Loucy (cell line): ENCODE data around the gene MBNL2.

ENCODE experiments used
- H2AFZ ChIP-seq: fragments of 200-600 bp; sonication (generic); 2 replicates; pipeline ENCODE4 v1.6.0; 2016; ENCODE audit warnings: antibody characterized with exemption, mild to moderate bottlenecking, low read length, moderate library complexity
- H3F3A ChIP-seq: fragments of 200-600 bp; 2 replicates; pipeline ENCODE4 v1.6.0; 2016; ENCODE audit warnings: antibody characterized with exemption, low read depth, mild to moderate bottlenecking
- H3K27me3 ChIP-seq: fragments of 200-600 bp; sonication (generic); 2 replicates; pipeline ENCODE4 v1.6.1; 2014; ENCODE audit warnings: low read length, mild to moderate bottlenecking; ENCODE audit not compliant: insufficient read depth, poor library complexity, severe bottlenecking
- H3K36me3 ChIP-seq: fragments of 200-600 bp; sonication (generic); 2 replicates; pipeline ENCODE4 v1.6.1; 2016; ENCODE audit warnings: low read length; ENCODE audit not compliant: insufficient read depth
- H3K4me1 ChIP-seq: fragments of 200-600 bp; sonication (generic); 2 replicates; pipeline ENCODE4 v1.5.1; 2014; ENCODE audit warnings: low read length, mild to moderate bottlenecking; ENCODE audit not compliant: insufficient read depth, poor library complexity, severe bottlenecking
- H3K4me2 ChIP-seq: fragments of 200-600 bp; sonication (generic); 2 replicates; pipeline ENCODE4 v1.6.0; 2014; ENCODE audit warnings: antibody characterized with exemption, low read length, low read depth, mild to moderate bottlenecking; ENCODE audit not compliant: poor library complexity, severe bottlenecking
- H3K4me3 ChIP-seq: fragments of 200-600 bp; sonication (generic); 2 replicates; pipeline ENCODE4 v1.5.1; 2014; ENCODE audit warnings: low read length, mild to moderate bottlenecking, mixed read lengths; ENCODE audit not compliant: poor library complexity, severe bottlenecking
- H3K79me2 ChIP-seq: fragments of 200-600 bp; sonication (generic); 2 replicates; pipeline ENCODE4 v1.6.1; 2014; ENCODE audit warnings: low read length; ENCODE audit not compliant: insufficient read depth
- H3K9ac ChIP-seq: fragments of 200-600 bp; sonication (generic); 2 replicates; pipeline ENCODE4 v1.6.0; 2014; ENCODE audit warnings: mild to moderate bottlenecking, low read depth, low read length, moderate library complexity; ENCODE audit not compliant: poor library complexity, severe bottlenecking
- H3K9me2 ChIP-seq: fragments of 200-600 bp; sonication (generic); replicated peaks from 2 replicates; pipeline ENCODE4 v1.6.1; 2016; ENCODE audit warnings: low read depth, low read length, mixed read lengths
- H3K9me3 ChIP-seq: fragments of 200-600 bp; sonication (generic); 2 replicates; pipeline ENCODE4 v1.6.1; 2014; ENCODE audit warnings: mild to moderate bottlenecking, antibody characterized with exemption, low read length, low read depth; ENCODE audit not compliant: insufficient read depth
- H4K20me1 ChIP-seq: fragments of 200-600 bp; sonication (generic); 2 replicates; pipeline ENCODE4 v1.6.0; 2014; ENCODE audit warnings: antibody characterized with exemption, low read length, mild to moderate bottlenecking; ENCODE audit not compliant: insufficient read depth, poor library complexity, severe bottlenecking
- EZH2phosphoT487 ChIP-seq: fragments of 200-600 bp; IDR thresholded peaks from 2 replicates; pipeline ENCODE4 v1.6.1; 2018; ENCODE audit warnings: antibody characterized with exemption, mild to moderate bottlenecking, moderate library complexity, borderline replicate concordance
- TF ChIP-seq, protein P1 (sequence below): fragments of 200-600 bp; sonication (generic); conservative IDR thresholded peaks from 2 replicates; pipeline ENCODE4 v1.5.1; 2014; ENCODE audit warnings: mild to moderate bottlenecking, antibody characterized with exemption, low read length

Gene MBNL2

DNA sequence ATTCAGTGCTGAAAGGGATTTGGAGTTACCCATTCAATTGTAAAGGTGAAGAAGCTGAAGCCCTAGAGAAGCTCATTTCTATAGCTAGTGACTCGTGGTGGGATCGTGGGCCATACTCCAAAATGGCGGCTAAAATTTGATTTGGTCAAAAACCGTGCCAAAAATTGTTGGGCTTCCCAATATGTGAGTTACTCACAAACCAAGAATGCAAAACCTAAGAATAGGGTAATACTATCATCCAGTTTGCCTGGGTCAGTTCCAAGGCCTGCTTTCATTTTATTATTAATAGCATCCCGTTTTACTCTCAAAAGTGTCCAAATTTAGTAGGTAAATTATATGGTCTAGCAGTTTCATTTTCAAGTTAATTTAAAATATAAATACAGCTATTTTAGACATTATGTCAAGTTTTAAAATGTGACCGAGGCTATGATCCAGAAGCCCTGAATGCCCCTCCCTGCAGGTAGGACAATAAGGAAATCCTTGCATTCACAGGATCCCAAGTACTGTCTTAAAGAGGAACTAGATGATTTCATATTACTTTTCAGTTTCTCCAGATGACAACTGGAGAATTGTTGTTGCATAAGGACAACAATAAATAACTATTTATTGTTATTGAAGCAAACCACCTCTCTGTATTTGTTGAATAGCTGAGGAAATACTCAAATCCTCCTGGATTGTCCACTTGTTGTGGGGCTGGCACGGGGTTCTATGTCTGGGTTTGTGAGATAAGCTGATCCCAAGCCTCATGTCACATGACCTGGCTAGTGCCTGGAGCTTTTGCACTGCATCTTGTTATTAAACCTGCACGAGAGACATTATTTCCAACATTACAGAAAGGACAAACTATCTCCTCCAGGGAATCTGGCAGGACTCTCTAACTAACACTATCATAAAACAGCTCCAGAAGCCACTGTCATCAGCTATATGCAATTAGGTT, 200.3 kb downstream of the MBNL2 start:
- Histone ChIP-seq H3K4me2 (no peak overlapping the region), H3K27me3 (no peaks in the 10 kb centered on the region), H4K20me1 (no peaks in the 10 kb centered on the region), H3K4me1 (no peaks in the 10 kb centered on the region), H3K9me3 (no peaks in the 10 kb centered on the region), H3F3A (no peaks in the 10 kb centered on the region), H3K9me2 (no peaks in the 10 kb centered on the region), H2AFZ (no peak overlapping the region), H3K4me3 (no peak overlapping the region), H3K9ac (no peak overlapping the region), H3K36me3 (no peaks in the 10 kb centered on the region), H3K79me2 (no peaks in the 10 kb centered on the region)
- TF ChIP-seq EZH2phosphoT487, result no peak
- TF ChIP-seq, protein P1, sequence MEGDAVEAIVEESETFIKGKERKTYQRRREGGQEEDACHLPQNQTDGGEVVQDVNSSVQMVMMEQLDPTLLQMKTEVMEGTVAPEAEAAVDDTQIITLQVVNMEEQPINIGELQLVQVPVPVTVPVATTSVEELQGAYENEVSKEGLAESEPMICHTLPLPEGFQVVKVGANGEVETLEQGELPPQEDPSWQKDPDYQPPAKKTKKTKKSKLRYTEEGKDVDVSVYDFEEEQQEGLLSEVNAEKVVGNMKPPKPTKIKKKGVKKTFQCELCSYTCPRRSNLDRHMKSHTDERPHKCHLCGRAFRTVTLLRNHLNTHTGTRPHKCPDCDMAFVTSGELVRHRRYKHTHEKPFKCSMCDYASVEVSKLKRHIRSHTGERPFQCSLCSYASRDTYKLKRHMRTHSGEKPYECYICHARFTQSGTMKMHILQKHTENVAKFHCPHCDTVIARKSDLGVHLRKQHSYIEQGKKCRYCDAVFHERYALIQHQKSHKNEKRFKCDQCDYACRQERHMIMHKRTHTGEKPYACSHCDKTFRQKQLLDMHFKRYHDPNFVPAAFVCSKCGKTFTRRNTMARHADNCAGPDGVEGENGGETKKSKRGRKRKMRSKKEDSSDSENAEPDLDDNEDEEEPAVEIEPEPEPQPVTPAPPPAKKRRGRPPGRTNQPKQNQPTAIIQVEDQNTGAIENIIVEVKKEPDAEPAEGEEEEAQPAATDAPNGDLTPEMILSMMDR, result no peak

DNA sequence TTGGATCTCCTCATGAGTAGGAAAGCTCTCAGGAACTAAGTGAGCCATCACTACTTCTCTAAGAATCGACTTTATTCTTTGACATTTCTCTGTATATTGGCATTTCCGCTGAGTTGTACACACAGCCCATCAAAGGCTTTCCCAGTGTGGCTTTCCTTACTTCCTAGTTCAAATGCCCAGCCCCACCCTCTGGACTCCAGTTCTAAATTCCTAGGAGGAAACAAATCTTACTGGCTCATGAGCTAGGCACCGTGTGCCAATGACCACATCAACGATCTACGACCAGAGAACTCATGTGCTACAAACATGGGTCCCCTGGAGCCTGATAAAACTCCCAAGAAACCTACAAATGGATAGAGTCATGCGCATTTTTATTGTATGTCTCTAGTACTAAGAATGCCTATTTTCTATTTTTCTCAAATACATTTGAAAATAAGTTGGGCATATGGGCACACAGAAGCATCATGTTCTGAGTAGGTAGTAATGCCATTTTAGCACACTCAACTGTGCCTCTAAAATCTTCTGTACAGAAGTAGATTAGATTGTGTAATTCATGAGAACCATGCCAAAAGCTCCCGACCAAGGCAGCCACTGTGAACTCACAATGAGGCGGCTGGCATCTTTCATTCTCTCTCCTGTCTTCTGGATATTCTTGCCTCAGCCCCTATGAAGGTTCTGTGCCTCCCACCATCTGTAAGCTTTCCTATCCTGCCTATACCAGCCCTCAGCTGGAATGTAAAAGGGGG, 201.3 kb downstream of the MBNL2 start:
- Histone ChIP-seq H3K9me2 (no peaks in the 10 kb centered on the region), H3K36me3 (no peaks in the 10 kb centered on the region), H3K4me3 (no peak overlapping the region), H4K20me1 (no peaks in the 10 kb centered on the region), H3K4me1 (peaks cover 4% of the 10 kb centered on the region), H3K9me3 (no peaks in the 10 kb centered on the region), H3K4me2 (no peak overlapping the region), H3K27me3 (no peaks in the 10 kb centered on the region), H2AFZ (no peak overlapping the region), H3F3A (no peaks in the 10 kb centered on the region), H3K79me2 (no peaks in the 10 kb centered on the region), H3K9ac (no peak overlapping the region)
- TF ChIP-seq EZH2phosphoT487, result no peak
- TF ChIP-seq, protein P1, result no peak

DNA sequence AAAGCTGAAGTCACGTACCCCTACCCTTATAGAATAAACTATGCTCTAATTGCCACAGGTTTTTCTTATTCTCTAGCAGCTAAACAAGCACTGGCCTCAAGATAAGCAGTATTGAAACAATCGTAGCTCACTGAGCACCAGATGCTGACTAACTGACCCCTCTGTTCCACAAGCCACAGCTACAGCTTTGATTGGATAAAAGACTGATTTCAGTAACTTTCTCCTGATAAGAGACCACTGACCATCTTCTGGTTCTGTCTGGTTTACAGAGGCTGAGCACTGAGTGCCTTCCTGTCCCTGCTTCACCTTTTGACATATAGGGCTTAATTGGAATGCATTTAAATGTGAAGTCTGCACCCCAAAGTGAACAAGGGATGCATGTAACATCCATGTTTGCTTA, 203.5 kb downstream of the MBNL2 start:
- no peak for TF ChIP-seq EZH2phosphoT487
- Histone ChIP-seq H3K4me2 (no peak overlapping the region), H3K36me3 (no peaks in the 10 kb centered on the region), H3K9ac (no peak overlapping the region), H3F3A (no peaks in the 10 kb centered on the region), H3K4me1 (peaks cover 22% of the 10 kb centered on the region), H3K9me2 (no peaks in the 10 kb centered on the region), H3K27me3 (no peaks in the 10 kb centered on the region), H4K20me1 (no peaks in the 10 kb centered on the region), H3K4me3 (no peak overlapping the region), H3K79me2 (no peaks in the 10 kb centered on the region), H2AFZ (no peak overlapping the region), H3K9me3 (no peaks in the 10 kb centered on the region)
